ENCODE measurements around the gene PAXX. TPM values are rescaled to one million over a fixed set of nuclear protein-coding genes. Genes with fewer than 3 reads are reported as not detected.

Gene PAXX
- total RNA-seq, 1 experiment from 2014 or later, result 44.1 TPM

DNA sequence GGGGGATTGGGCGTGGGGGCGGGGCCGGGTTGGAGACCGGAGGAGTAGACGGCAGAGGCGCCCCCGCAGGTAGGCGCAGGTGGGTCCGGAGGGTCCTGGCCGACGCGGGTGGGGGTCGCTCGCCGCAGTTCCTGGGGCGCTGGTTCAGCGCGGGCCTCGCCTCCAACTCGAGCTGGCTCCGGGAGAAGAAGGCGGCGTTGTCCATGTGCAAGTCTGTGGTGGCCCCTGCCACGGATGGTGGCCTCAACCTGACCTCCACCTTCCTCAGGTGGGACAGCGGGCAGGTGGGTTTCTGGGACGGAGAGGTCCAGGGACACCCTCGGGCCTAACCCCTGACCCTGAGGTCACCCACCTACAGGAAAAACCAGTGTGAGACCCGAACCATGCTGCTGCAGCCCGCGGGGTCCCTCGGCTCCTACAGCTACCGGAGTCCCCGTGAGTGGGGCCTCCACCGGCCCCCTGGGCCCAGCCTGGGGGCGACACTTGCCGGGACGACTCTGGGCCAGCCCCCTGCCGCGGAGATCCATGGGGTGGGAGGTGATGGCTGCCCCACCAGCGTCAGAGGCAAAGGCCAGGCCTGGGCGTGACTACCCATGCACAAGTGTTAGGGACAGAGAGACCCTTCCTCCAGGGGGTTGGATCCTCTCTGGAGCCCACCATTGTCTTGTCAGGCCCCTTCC is 13.2 kb upstream of the PAXX start:
- DNase-seq (ENCODE audit: low spot score) (peak; percentile 86), ATAC-seq (peak; percentile 16)
- H3K27ac Mint-ChIP-seq, result no peak overlapping the region
- ChIA-PET POLR2A (interaction anchor here (0.8 to 1.5 kb wide), 6 partner anchors 13 to 262 kb away, joined by 3 to 6 read pairs (median 4); partner anchors contain the start of genes PAXX, TPRN and TUBB4B), CTCF (interaction anchor here (0.5 to 6.2 kb wide), 45 partner anchors 9 to 877 kb away, joined by 3 to 117 read pairs (median 5); partner anchors contain the start of genes ABCA2, AJM1, C8G and CLIC3)
- TF ChIP-seq SP1 (CRISPR knock-in tag; conservative IDR thresholded peaks at IDR 0.05) (peak; percentile 49; the same call in 1 of the 2 replicates), ZNF263 (CRISPR knock-in tag; IDR thresholded peaks at IDR 0.05; ENCODE audit: low read depth) (0 out of 2 replicates have a peak, but pooled peaks have one; percentile 24), PRRX2 (CRISPR knock-in tag; IDR thresholded peaks at IDR 0.05) (no peak)
- H3K36me3 Mint-ChIP-seq, result no peaks in the 10 kb centered on the region
- peaks cover 3% of the 10 kb centered on the region; the same call in 1 of the 2 replicates for H3K4me1 Mint-ChIP-seq
- H3K4me3 Mint-ChIP-seq, result no peak overlapping the region
- H3K9me3 Mint-ChIP-seq, result no peaks in the 10 kb centered on the region
- peaks cover 7% of the 10 kb centered on the region for H3K27me3 Mint-ChIP-seq (ENCODE audit: low read depth)

DNA sequence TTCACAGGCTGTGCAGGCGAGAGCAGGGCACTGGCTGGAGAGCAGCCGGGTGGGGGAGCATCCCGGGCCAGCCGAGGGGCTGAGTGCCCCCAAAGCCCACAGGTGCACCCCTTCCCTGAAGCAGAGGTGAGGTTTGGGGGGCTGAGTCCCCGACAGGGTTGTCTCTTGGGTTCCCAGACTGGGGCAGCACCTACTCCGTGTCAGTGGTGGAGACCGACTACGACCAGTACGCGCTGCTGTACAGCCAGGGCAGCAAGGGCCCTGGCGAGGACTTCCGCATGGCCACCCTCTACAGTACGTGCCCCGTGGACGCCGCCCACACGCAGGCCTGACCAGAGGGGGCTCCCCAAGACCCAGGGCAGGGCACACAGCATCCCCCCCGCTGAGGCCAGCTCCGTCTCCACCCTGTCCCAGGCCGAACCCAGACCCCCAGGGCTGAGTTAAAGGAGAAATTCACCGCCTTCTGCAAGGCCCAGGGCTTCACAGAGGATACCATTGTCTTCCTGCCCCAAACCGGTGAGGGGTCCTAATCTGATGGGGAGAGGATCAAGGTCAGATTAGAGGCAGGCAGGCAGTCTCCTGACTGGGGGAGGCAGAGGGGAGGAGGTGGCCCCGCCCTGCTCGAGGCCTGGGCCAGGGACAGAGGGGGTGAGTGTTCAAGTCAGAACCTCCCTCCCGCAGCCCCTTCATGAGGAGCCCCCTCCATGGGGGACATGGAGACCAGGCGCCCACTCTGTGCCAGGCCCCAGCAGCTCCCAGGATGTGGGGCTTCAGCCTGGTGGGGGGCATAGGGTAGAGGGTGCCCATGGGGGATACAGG is 12.2 kb upstream of the PAXX start:
- H3K4me1 Mint-ChIP-seq, result peaks cover 3% of the 10 kb centered on the region; the same call in 1 of the 2 replicates
- peaks cover 9% of the 10 kb centered on the region for H3K27me3 Mint-ChIP-seq (ENCODE audit: low read depth)
- no peak overlapping the region for H3K27ac Mint-ChIP-seq
- TF ChIP-seq, protein P1, sequence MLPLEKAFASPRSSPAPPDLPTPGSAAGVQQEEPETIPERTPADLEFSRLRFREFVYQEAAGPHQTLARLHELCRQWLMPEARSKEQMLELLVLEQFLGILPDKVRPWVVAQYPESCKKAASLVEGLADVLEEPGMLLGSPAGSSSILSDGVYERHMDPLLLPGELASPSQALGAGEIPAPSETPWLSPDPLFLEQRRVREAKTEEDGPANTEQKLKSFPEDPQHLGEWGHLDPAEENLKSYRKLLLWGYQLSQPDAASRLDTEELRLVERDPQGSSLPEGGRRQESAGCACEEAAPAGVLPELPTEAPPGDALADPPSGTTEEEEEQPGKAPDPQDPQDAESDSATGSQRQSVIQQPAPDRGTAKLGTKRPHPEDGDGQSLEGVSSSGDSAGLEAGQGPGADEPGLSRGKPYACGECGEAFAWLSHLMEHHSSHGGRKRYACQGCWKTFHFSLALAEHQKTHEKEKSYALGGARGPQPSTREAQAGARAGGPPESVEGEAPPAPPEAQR (CRISPR knock-in tag; IDR thresholded peaks at IDR 0.05), result no peak
- TF ChIP-seq, protein P2, sequence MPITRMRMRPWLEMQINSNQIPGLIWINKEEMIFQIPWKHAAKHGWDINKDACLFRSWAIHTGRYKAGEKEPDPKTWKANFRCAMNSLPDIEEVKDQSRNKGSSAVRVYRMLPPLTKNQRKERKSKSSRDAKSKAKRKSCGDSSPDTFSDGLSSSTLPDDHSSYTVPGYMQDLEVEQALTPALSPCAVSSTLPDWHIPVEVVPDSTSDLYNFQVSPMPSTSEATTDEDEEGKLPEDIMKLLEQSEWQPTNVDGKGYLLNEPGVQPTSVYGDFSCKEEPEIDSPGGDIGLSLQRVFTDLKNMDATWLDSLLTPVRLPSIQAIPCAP (CRISPR knock-in tag; IDR thresholded peaks at IDR 0.05), result no peak
- TF ChIP-seq CREM (CRISPR knock-in tag; IDR thresholded peaks at IDR 0.05) (no peak), ZNF396 (CRISPR knock-in tag; IDR thresholded peaks at IDR 0.05; ENCODE audit: borderline replicate concordance) (no peak), TEAD4 (CRISPR knock-in tag; IDR thresholded peaks at IDR 0.05) (no peak), SMAD3 (CRISPR knock-in tag; IDR thresholded peaks at IDR 0.05; ENCODE audit: borderline replicate concordance) (no peak), NR1H2 (CRISPR knock-in tag; IDR thresholded peaks at IDR 0.05) (no peak), ATF2 (CRISPR knock-in tag; IDR thresholded peaks at IDR 0.05; ENCODE audit: borderline replicate concordance, low read depth) (no peak), MYBL2 (CRISPR knock-in tag; IDR thresholded peaks at IDR 0.05) (no peak), ZNF671 (CRISPR knock-in tag; IDR thresholded peaks at IDR 0.05) (no peak)
- TF ChIP-seq, protein P3, sequence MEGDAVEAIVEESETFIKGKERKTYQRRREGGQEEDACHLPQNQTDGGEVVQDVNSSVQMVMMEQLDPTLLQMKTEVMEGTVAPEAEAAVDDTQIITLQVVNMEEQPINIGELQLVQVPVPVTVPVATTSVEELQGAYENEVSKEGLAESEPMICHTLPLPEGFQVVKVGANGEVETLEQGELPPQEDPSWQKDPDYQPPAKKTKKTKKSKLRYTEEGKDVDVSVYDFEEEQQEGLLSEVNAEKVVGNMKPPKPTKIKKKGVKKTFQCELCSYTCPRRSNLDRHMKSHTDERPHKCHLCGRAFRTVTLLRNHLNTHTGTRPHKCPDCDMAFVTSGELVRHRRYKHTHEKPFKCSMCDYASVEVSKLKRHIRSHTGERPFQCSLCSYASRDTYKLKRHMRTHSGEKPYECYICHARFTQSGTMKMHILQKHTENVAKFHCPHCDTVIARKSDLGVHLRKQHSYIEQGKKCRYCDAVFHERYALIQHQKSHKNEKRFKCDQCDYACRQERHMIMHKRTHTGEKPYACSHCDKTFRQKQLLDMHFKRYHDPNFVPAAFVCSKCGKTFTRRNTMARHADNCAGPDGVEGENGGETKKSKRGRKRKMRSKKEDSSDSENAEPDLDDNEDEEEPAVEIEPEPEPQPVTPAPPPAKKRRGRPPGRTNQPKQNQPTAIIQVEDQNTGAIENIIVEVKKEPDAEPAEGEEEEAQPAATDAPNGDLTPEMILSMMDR (IDR thresholded peaks at IDR 0.05), result no peak
- TF ChIP-seq, protein P4, sequence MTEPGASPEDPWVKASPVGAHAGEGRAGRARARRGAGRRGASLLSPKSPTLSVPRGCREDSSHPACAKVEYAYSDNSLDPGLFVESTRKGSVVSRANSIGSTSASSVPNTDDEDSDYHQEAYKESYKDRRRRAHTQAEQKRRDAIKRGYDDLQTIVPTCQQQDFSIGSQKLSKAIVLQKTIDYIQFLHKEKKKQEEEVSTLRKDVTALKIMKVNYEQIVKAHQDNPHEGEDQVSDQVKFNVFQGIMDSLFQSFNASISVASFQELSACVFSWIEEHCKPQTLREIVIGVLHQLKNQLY (CRISPR knock-in tag; IDR thresholded peaks at IDR 0.05), result no peak
- TF ChIP-seq, protein P5, sequence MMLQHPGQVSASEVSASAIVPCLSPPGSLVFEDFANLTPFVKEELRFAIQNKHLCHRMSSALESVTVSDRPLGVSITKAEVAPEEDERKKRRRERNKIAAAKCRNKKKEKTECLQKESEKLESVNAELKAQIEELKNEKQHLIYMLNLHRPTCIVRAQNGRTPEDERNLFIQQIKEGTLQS (CRISPR knock-in tag; conservative IDR thresholded peaks at IDR 0.05), result no peak
- H3K36me3 Mint-ChIP-seq, result no peaks in the 10 kb centered on the region
- POLR2A ChIA-PET, result no interaction called here
- CTCF ChIA-PET, result interaction anchor here (0.5 to 6.2 kb wide), 8 partner anchors 32 to 244 kb away, joined by 4 to 117 read pairs (median 16); partner anchors contain the start of genes ABCA2, C8G, FBXW5 and NPDC1
- ATAC-seq (no peak), DNase-seq (ENCODE audit: low spot score) (no peak)
- H3K4me3 Mint-ChIP-seq, result no peak overlapping the region
- no peaks in the 10 kb centered on the region for H3K9me3 Mint-ChIP-seq

All from WTC11 (cell line).